ENCODE results near the gene RIMBP2. TPM values are rescaled to one million over a fixed set of nuclear protein-coding genes. Genes with fewer than 3 reads are reported as not detected.
"Not testable (repeated sequence)": the region's sequence is repeated elsewhere in the genome, so short reads cannot be mapped to it uniquely, and the experiment has no call there.

Gene RIMBP2
- total and polyA plus RNA-seq, 2 experiments from 2014 or later = 0.31 to 0.37 TPM

- no peak overlapping the region for H3K27ac ChIP-seq (ENCODE audit: low read depth)
- TF ChIP-seq EZH2 (IDR thresholded peaks at IDR 0.05; ENCODE audit: low read depth, unreplicated experiment) (no peak), CTCF (conservative IDR thresholded peaks at IDR 0.05; ENCODE audit: low read depth in 2 of 2) (peak; percentile 47 to 63)
- no peaks in the 10 kb centered on the region for H3K9me2 ChIP-seq (ENCODE audit: insufficient read depth)
- Mint-ChIP-seq H3K27me3 (ENCODE audit: insufficient read depth, low read depth, poor library complexity) (peaks cover 3% of the 10 kb centered on the region), H3K4me3 (no peak overlapping the region), H3K27ac (no peak overlapping the region), H3K9me3 (peaks cover 48% of the 10 kb centered on the region), H3K36me3 (ENCODE audit: low read depth) (peaks cover 4% of the 10 kb centered on the region; the same call in 1 of the 3 replicates), H3K4me1 (no peaks in the 10 kb centered on the region)
- no peaks in the 10 kb centered on the region for H3K27me3 ChIP-seq (ENCODE audit: insufficient read depth)
- no peaks in the 10 kb centered on the region for H3F3A ChIP-seq (replicated peaks; ENCODE audit: low read depth)
- H3K4me2 ChIP-seq = no peak overlapping the region
- no peak overlapping the region for H2AFZ ChIP-seq
- no peak overlapping the region for H3K4me3 ChIP-seq
- H3K4me1 ChIP-seq (ENCODE audit: insufficient read depth) = no peaks in the 10 kb centered on the region
- H3K79me2 ChIP-seq (replicated peaks; ENCODE audit: insufficient read depth) = no peaks in the 10 kb centered on the region
- H3K36me3 ChIP-seq (ENCODE audit: insufficient read depth) = no peaks in the 10 kb centered on the region
- ATAC-seq (peak; percentile 67), DNase-seq (ENCODE audit: low spot score) (peak; percentile 48)
- H4K20me1 ChIP-seq (replicated peaks; ENCODE audit: insufficient read depth) = no peaks in the 10 kb centered on the region
Observed at GRCh38 chr12:130752692-130753230, 36.7 kb upstream of the RIMBP2 start.

GRCh38 chr12:130752037-130752436 lies 35.9 kb upstream of the RIMBP2 start:
- H3K27me3 Mint-ChIP-seq (ENCODE audit: insufficient read depth, low read depth, poor library complexity); H4K20me1 ChIP-seq (replicated peaks; ENCODE audit: insufficient read depth); H3F3A ChIP-seq (replicated peaks; ENCODE audit: low read depth); H3K4me3 ChIP-seq; H3K27ac ChIP-seq (ENCODE audit: low read depth); H3K4me1 ChIP-seq (ENCODE audit: insufficient read depth); DNase-seq (ENCODE audit: low spot score); H3K4me1 Mint-ChIP-seq; H3K4me2 ChIP-seq; H3K36me3 Mint-ChIP-seq (ENCODE audit: low read depth); H2AFZ ChIP-seq; H3K9me2 ChIP-seq (ENCODE audit: insufficient read depth); H3K4me3 Mint-ChIP-seq; H3K27ac Mint-ChIP-seq; ATAC-seq; H3K27me3 ChIP-seq (ENCODE audit: insufficient read depth); H3K36me3 ChIP-seq (ENCODE audit: insufficient read depth); H3K79me2 ChIP-seq (replicated peaks; ENCODE audit: insufficient read depth): not testable (repeated sequence)
- peaks cover 48% of the 10 kb centered on the region for H3K9me3 Mint-ChIP-seq

- DNase-seq (ENCODE audit: low spot score) = no peak
- no peaks in the 10 kb centered on the region for H4K20me1 ChIP-seq (replicated peaks; ENCODE audit: insufficient read depth)
- ATAC-seq = no peak
- Mint-ChIP-seq H3K27me3 (ENCODE audit: insufficient read depth, low read depth, poor library complexity) (peaks cover 3% of the 10 kb centered on the region), H3K4me3 (no peak overlapping the region), H3K36me3 (ENCODE audit: low read depth) (no peaks in the 10 kb centered on the region; the same call in 2 of the 3 replicates), H3K27ac (no peak overlapping the region), H3K9me3 (peaks cover 50% of the 10 kb centered on the region), H3K4me1 (no peaks in the 10 kb centered on the region)
- H3K4me1 ChIP-seq (ENCODE audit: insufficient read depth) = no peaks in the 10 kb centered on the region
- H3K36me3 ChIP-seq (ENCODE audit: insufficient read depth) = no peaks in the 10 kb centered on the region
- no peak overlapping the region for H3K4me3 ChIP-seq
- H3K27ac ChIP-seq (ENCODE audit: low read depth) = no peak overlapping the region
- H3K4me2 ChIP-seq = no peak overlapping the region
- H3F3A ChIP-seq (replicated peaks; ENCODE audit: low read depth) = no peaks in the 10 kb centered on the region
- no peaks in the 10 kb centered on the region for H3K79me2 ChIP-seq (replicated peaks; ENCODE audit: insufficient read depth)
- H2AFZ ChIP-seq = no peak overlapping the region
- H3K27me3 ChIP-seq (ENCODE audit: insufficient read depth) = no peaks in the 10 kb centered on the region
- no peaks in the 10 kb centered on the region for H3K9me2 ChIP-seq (ENCODE audit: insufficient read depth)
- TF ChIP-seq ZNF462 (CRISPR knock-in tag; IDR thresholded peaks at IDR 0.05) (no peak), STAT1 (IDR thresholded peaks at IDR 0.05; ENCODE audit: unreplicated experiment) (no peak), EZH2 (IDR thresholded peaks at IDR 0.05; ENCODE audit: low read depth, unreplicated experiment) (no peak), NANOG (IDR thresholded peaks at IDR 0.05; ENCODE audit: borderline replicate concordance) (no peak), ZNF331 (CRISPR knock-in tag; IDR thresholded peaks at IDR 0.05; ENCODE audit: low read depth) (no peak)
Observed at GRCh38 chr12:130748786-130749185, 32.7 kb upstream of the RIMBP2 start.
